Left kidney (tissue), 2 donors: ENCODE measurements around the gene FAM163A. TPM values are rescaled to one million over a fixed set of nuclear protein-coding genes. Genes with fewer than 3 reads are reported as not detected.

Source experiments
- DNase-seq: peaks from one replicate; pipeline ENCODE4 v3.0.0-alpha.2; 2013
- polyA plus RNA-seq: library from polyadenylated mRNA; unstranded; fragments of 120-200 nt; gene quantifications from one replicate; pipeline ENCODE4 v1.2.1, GENCODE V29; 2013; ENCODE audit not compliant: insufficient read length

The FAM163A gene
- polyA plus RNA-seq, 1 donor = 0.57 TPM

DNA sequence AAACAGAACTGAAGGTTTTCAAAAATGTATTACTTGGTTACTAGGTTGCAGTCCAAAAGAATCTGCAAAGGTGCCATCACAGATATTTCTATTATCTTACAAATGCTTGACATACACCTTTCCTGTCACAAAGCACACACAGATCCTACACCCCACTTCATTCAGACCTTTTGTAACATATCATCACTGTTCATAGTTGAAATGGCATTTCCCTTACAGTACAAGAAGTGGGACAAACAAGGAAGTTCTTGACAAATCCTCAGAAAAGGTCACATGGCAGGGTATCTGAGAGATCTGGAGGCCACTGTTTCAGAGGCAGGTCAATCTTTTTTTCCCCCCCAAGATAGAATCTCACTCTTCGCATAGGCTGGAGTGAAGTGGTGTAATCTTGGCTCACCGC is 113.2 kb downstream of the FAM163A start:
- no peak for DNase-seq

- DNase-seq = no peak
Observed at GRCh38 chr1:179857009-179857408, 113.9 kb downstream of the FAM163A start.

GRCh38 chr1:179860652-179861051 is 117.6 kb downstream of the FAM163A start:
- DNase-seq = no peak

DNA sequence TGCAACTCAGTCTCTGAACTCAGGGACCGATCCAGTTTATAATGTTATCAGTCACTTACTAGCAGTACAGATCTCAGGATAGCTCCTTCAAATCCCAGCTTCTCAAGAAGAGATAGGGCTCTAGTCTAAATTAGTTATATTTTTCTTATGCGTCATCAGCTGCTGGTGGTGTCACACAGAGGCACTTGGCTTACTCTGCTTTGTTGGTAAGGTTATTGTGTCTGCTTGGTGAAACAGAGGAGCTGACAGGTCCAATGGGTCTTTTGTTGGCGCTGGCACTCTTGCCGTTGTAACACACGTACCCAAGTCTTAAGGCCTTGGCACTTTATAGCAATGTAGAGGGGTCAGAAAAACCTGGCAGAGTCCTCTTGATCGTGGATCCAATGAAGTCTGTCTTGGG is 122.3 kb downstream of the FAM163A start:
- DNase-seq = no peak

Other genes with a start within 250 kb of the FAM163A start
- gene NPHS2, start 167.3 kb upstream of the FAM163A start, polyA plus RNA-seq = 420 TPM
- 5.1 TPM for gene TDRD5, start 151.5 kb upstream of the FAM163A start, polyA plus RNA-seq
- gene TOR1AIP2, start 134.5 kb downstream of the FAM163A start, polyA plus RNA-seq = 47.1 TPM
- gene TOR1AIP1, start 139.0 kb downstream of the FAM163A start, polyA plus RNA-seq = 57.1 TPM
- 36.8 TPM for gene CEP350, start 211.5 kb downstream of the FAM163A start, polyA plus RNA-seq